T-helper 9 cell (primary cell): Measurements from ENCODE around the gene GIT2.
"Not testable (repeated sequence)": the region's sequence is repeated elsewhere in the genome, so short reads cannot be mapped to it uniquely, and the experiment has no call there.

ENCODE experiments used
- DNase-seq: peaks from one replicate; pipeline ENCODE4 v3.0.0-alpha.2; 2020
- total RNA-seq, 2 donors: gene quantifications; one replicate each; lab custom pipeline; 2026; lab: John Stamatoyannopoulos, UW

The GIT2 gene, protein sequence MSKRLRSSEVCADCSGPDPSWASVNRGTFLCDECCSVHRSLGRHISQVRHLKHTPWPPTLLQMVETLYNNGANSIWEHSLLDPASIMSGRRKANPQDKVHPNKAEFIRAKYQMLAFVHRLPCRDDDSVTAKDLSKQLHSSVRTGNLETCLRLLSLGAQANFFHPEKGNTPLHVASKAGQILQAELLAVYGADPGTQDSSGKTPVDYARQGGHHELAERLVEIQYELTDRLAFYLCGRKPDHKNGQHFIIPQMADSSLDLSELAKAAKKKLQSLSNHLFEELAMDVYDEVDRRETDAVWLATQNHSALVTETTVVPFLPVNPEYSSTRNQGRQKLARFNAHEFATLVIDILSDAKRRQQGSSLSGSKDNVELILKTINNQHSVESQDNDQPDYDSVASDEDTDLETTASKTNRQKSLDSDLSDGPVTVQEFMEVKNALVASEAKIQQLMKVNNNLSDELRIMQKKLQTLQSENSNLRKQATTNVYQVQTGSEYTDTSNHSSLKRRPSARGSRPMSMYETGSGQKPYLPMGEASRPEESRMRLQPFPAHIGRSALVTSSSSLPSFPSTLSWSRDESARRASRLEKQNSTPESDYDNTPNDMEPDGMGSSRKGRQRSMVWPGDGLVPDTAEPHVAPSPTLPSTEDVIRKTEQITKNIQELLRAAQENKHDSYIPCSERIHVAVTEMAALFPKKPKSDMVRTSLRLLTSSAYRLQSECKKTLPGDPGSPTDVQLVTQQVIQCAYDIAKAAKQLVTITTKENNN
- total RNA-seq: 91.5 to 184 reads per million in 2 donors

DNA sequence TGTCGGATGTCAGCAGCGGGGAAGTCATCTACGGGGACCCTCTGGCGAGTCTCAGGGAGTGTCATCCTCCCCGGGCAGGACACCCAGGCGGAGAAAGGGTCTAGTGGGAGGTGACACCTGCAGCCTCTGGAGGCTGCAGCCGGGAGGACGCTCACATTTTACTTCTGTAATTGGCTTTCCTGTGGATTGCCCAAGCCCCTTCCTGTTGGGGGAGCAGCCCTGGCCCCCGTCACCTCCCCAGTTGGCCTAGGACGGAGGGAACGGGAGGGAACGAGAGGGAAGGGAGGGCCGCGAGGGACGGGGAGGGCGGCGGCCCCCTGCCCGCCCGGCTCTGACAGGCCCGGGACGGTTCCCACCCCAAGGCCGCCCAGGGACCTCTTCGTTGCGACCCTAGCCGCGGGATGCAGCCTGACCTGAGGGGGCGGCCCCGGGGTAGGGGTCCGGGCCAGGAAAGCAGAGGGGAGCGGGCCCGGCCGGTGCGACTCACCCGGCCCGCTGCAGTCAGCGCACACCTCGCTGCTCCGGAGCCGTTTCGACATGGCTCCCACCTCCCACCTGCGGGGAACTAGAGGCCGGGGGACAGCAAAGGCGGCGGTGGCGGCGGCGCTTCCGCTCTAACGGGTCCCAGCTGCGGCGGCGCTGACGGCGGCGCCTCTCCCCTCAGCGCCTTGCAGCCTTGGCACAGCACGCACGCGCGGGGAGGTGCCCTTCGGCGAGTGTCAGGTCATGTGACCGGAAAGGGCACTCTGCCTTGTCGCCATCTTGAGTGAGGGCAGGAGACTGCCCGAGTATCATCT is at the start of gene GIT2:
TSS of gene GIT2 (minus strand) at position 683 of the 797 bp plus-strand sequence. CDS start at position 539, 144 bp downstream.
- DNase-seq: peak; percentile 89

DNA sequence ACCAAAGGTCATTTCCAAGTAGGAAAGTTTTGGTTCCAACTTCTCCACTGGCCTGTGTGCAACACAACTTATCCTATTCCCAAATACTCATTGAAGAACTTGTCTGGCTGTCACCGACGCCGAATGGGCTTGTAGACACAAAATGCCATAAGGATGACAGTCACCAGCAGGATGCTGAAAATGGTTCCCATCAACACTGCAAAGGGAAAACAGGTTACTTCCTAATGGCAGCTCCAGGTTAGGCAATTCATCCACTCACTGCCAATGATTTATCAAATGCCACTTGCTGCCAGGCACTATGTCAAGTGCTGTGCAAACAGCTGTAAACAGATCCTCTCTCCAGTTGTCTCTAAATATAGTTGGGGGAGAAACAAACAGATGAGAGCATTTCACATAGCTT is 46.1 kb upstream of the GIT2 start:
- no peak for DNase-seq

- DNase-seq: no peak
Observed at GRCh38 chr12:110039085-110039807, 43.1 kb upstream of the GIT2 start.

DNA sequence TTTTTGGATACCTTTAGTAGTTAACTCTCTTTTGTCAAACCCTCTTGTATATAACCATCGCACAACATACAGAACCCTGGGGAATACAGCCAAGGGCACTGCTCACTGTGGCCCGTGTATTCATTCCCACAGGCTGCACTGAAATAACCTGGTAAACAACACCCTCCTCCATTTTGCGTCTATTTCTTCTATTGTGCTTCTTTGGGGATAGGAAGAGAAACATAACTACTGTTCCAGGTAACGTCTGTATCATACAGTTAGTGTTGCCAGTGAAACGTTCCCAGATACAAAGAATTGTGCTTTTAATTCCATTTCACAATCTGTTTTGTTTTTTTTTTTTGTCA is 42.5 kb upstream of the GIT2 start:
- no peak for DNase-seq

DNA sequence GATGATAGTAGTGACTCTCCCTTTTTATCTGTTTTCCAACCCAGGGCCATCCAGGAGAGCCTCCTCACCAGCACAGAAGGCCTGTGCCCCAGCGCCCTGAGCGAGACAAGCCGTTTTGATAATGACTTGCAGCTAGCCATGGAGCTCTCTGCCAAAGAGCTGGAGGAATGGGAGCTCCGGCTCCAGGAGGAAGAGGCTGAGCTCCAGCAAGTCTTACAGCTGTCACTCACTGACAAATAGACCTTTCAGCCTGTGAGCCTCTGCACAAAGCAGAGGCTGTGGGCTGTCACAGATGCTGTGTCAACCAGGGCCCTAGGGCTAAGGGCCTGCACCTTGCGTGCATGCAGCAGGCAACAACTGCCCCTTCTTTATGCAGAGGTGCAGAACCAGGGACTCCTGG is 41.1 kb upstream of the GIT2 start:
- no peak for DNase-seq

GRCh38 chr12:110035534-110036104 is 39.5 kb upstream of the GIT2 start:
- no peak for DNase-seq

DNA sequence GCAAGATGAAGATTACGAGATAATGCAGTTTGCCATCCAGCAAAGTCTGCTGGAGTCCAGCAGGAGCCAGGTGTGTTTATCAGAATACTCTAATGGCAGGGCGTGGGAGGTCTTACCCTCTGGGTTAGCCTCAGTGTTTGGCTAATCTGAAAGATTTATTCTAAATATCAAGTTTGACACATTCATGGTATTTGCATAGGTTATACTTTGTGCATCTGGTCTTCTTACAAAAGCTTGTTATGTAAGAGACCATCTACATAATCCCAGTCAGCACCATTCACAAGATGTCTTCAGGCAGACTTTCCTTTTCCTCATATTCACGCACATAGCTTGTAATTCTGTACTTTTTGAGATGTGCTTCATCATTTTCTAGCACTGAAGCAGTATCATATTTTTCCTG is 37.7 kb upstream of the GIT2 start:
- DNase-seq: no peak

DNA sequence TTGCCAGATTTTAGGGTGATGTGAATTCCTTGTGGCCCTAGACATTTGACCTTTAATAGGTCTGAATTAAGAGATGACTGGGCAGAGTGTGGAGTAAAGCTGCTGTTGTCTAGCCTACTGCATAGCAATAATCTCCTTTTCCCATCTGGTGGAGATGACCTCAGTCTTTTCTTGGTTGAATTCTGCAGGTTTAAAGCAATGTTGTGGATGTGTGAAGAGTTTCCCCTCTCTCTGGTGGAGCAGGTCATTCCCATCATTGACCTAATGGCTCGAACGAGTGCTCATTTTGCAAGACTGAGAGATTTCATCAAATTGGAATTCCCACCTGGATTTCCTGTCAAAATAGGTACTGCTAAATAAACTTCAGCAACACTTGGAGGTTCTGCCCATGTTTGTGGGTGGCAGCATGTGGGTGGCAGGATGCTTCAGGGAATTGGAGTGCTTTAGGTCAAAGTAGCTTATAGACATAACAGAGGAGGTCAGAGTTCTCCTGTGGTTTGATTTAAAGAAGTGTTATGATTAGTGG is 33.2 kb upstream of the GIT2 start:
- DNase-seq: no peak

- no peak for DNase-seq
Observed at GRCh38 chr12:110028323-110028722, 32.2 kb upstream of the GIT2 start.

DNA sequence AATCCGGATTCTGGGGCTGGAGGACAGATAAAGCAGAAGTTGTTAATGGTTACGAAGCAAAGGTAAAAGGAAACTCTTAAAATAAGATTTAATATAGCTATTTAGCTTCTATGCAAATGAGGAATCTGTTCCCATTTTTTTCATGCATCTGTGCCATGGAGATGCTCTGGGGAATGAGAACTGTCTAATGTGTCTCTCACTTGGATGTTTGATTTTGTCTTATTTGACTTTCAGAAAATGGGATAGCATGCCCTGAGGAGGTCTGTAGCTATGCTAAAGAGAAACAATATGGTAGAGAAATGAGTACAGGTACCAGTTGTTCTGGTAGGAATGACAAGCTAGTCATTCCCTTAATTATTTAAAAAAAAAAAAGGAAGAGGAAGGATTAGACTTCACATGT is 27.9 kb upstream of the GIT2 start:
- DNase-seq: no peak

- no peak for DNase-seq
Observed at GRCh38 chr12:110023059-110023980, 27.2 kb upstream of the GIT2 start.

GRCh38 chr12:110020956-110021355 is 24.8 kb upstream of the GIT2 start:
- no peak for DNase-seq

GRCh38 chr12:110015132-110015531 is 19.0 kb upstream of the GIT2 start:
- DNase-seq: no peak

- no peak for DNase-seq
Observed at GRCh38 chr12:110012659-110013058, 16.5 kb upstream of the GIT2 start.

- DNase-seq: no peak
Observed at GRCh38 chr12:110012137-110012536, 16.0 kb upstream of the GIT2 start.

GRCh38 chr12:110010853-110011723 is 14.9 kb upstream of the GIT2 start:
- DNase-seq: no peak

- DNase-seq: not testable (repeated sequence)
Observed at GRCh38 chr12:110008681-110009398, 12.7 kb upstream of the GIT2 start.

DNA sequence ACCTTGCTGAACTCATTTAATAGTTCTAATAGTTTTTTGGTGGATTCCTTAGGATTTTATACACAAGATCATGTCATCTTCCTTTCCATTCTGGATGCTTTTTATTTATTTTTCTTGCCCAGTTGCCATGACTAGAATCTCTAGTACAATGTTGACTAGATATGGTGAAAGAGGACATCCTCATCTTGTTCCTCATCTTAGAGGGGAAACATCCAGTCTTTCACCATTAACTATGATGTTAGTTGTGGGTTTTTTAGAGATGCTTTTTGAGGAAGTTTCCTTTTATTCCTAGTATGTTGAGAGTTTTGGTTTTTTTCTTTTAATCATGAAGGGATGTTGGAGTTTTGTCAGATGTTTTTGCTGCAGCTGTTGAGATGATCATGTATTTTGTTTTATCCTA is 11.7 kb upstream of the GIT2 start:
- DNase-seq: no peak

DNA sequence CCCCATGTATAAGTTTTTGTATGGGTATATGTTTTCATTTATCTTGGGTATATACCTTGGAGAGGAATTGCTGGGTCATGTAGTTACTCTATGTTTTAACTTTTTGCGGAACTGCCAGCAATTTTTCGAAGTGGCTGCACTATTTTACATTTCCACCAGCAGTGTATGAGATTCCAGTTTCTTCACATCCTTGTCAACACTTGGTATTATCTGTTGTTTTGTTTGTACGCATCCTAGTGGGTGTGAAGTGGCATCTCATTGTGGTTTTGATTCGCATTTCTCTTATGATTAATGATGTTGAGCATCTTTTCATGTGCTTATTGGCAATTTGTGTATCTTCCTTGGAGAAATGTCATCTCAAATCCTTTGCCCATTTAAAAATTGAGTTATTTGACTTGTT is 9.9 kb upstream of the GIT2 start:
- DNase-seq: no peak
